HCT116 (cell line): ENCODE measurements around the gene ATP8B3. TPM values are rescaled to one million over a fixed set of nuclear protein-coding genes. Genes with fewer than 3 reads are reported as not detected.

Source experiments
- ATAC-seq: fragments of 200-7000 bp; cut with Tn5 transposase; 2 replicates; pipeline ENCODE4 v1.9.1; 2020; ENCODE audit warnings: mild to moderate bottlenecking, moderate library complexity
- BruUV-seq: library from RNA; stranded (reverse); fragments of 400-500 nt; replicated peaks from 2 replicates; lab custom pipeline; 2021; lab: Mats Ljungman, UMichigan
- CTCF ChIA-PET: fragments of 300-600 bp; sonication (Branson Sonifier 250); formaldehyde crosslinking; loops from one replicate; lab custom pipeline; 2021; ENCODE audit warnings: antibody characterized with exemption; lab: Charles Lee
- POLR2A ChIA-PET: fragments of 300-600, 350-600 bp; sonication (Branson Sonifier 250); formaldehyde crosslinking; loops from one replicate; lab custom pipeline; 2021; ENCODE audit warnings: antibody characterized with exemption; lab: Charles Lee
- RAD21 ChIA-PET, 2 experiments: fragments of 300-600 bp; sonication (Branson Sonifier 250); formaldehyde crosslinking; loops; one replicate each; lab custom pipeline; 2023; ENCODE audit warnings: low total read pairs in 2 of 2; ENCODE audit not compliant: uncharacterized antibody in 2 of 2, unreplicated experiment in 2 of 2, low non-redundant PET in 1 of 2; lab: Charles Lee
- DNase-seq: peaks from one replicate; pipeline ENCODE4 v3.0.0-alpha.2; 2010; ENCODE audit warnings: low read depth, low spot score
- H2AFZ ChIP-seq: fragments of 200-600 bp; shearing (Covaris generic), sonication (generic); 2 replicates; pipeline ENCODE4 v1.6.1; 2017; ENCODE audit warnings: low read depth, mixed run types, mixed read lengths, antibody characterized with exemption, low read length; ENCODE audit not compliant: poor library complexity, severe bottlenecking
- H3K27ac ChIP-seq: 2 replicates; pipeline ENCODE4 v1.5.1; 2012; ENCODE audit warnings: low read depth, low read length
- H3K27me3 ChIP-seq: fragments of 200-600 bp; sonication (generic); 2 replicates; pipeline ENCODE4 v1.6.1; 2016; ENCODE audit warnings: mixed run types, low read length, mixed read lengths; ENCODE audit not compliant: insufficient read depth
- H3K36me3 ChIP-seq, 2 experiments: fragments of 200-500 bp in 1 of 2; fragments of 200-600 bp in 1 of 2; sonication (Bioruptor generic) in 1 of 2; sonication (generic) in 1 of 2; 2 replicates each; pipeline versions ENCODE4 v1.5.1 to v1.6.1; 2014 to 2016; ENCODE audit warnings: low read length in 2 of 2, inconsistent platforms in 1 of 2, mixed read lengths in 1 of 2, mixed run types in 1 of 2; ENCODE audit not compliant: insufficient read depth in 2 of 2, control insufficient read depth in 1 of 2
- H3K4me1 ChIP-seq, 2 experiments: fragments of 200-600 bp in 1 of 2; sonication (generic) in 1 of 2; 2 replicates each; pipeline versions ENCODE4 v1.5.1 to v1.6.1; 2012 to 2017; ENCODE audit warnings: low read length in 2 of 2, inconsistent platforms in 1 of 2, mild to moderate bottlenecking in 1 of 2, mixed read lengths in 1 of 2, mixed run types in 1 of 2, moderate library complexity in 1 of 2; ENCODE audit not compliant: insufficient read depth in 2 of 2, control insufficient read depth in 1 of 2
- H3K4me2 ChIP-seq: fragments of 200-600 bp; sonication (generic); 2 replicates; pipeline ENCODE4 v1.6.1; 2017; ENCODE audit warnings: mixed run types, low read length, mixed read lengths
- H3K4me3 ChIP-seq, 2 experiments: fragments of 200-600 bp in 1 of 2; sonication (generic) in 1 of 2; replicated peaks in 1 of 2; 2 replicates each; pipeline ENCODE4 v1.5.1; 2011 to 2016; ENCODE audit warnings: low read length in 2 of 2, control low read depth in 1 of 2, low read depth in 1 of 2, mild to moderate bottlenecking in 1 of 2, mixed read lengths in 1 of 2, mixed run types in 1 of 2
- H3K79me2 ChIP-seq: fragments of 200-600 bp; sonication (generic); 2 replicates; pipeline ENCODE4 v1.6.1; 2017; ENCODE audit warnings: mild to moderate bottlenecking, mixed run types, low read length, moderate library complexity, mixed read lengths; ENCODE audit not compliant: insufficient read depth
- H3K9ac ChIP-seq: fragments of 200-600 bp; sonication (generic); 2 replicates; pipeline ENCODE4 v1.6.1; 2016; ENCODE audit warnings: low read length, mixed read lengths
- H3K9me2 ChIP-seq: fragments of 200-600 bp; sonication (generic), shearing (Covaris generic); 2 replicates; pipeline ENCODE4 v1.6.1; 2017; ENCODE audit warnings: mixed run types, mild to moderate bottlenecking, moderate library complexity; ENCODE audit not compliant: insufficient read depth
- H3K9me3 ChIP-seq, 2 experiments: fragments of 200-500 bp in 1 of 2; fragments of 200-600 bp in 1 of 2; sonication (Bioruptor generic) in 1 of 2; sonication (generic) in 1 of 2; 2 replicates each; pipeline ENCODE4 v1.6.1; 2014 to 2017; ENCODE audit warnings: low read length in 2 of 2, mixed read lengths in 2 of 2, inconsistent platforms in 1 of 2, low read depth in 1 of 2, mild to moderate bottlenecking in 1 of 2, mixed run types in 1 of 2, moderate library complexity in 1 of 2; ENCODE audit not compliant: control insufficient read depth in 1 of 2, insufficient read depth in 1 of 2
- H4K20me1 ChIP-seq: fragments of 200-600 bp; sonication (generic), shearing (Covaris generic); 2 replicates; pipeline ENCODE4 v1.6.1; 2017; ENCODE audit warnings: mixed run types, mild to moderate bottlenecking, moderate library complexity; ENCODE audit not compliant: insufficient read depth
- CTCF ChIP-seq, 3 experiments: fragments of 200-600 bp in 1 of 3; sonication (generic) in 1 of 3; IDR thresholded peaks in 2 of 3; conservative IDR thresholded peaks in 1 of 3; 2 replicates each; pipeline ENCODE4 v1.5.1; 2012 to 2017; ENCODE audit warnings: low read depth in 2 of 3, low read length in 2 of 3, antibody characterized with exemption in 1 of 3, borderline replicate concordance in 1 of 3, control low read depth in 1 of 3, mild to moderate bottlenecking in 1 of 3, mixed read lengths in 1 of 3, mixed run types in 1 of 3, moderate library complexity in 1 of 3; ENCODE audit not compliant: insufficient read depth in 1 of 3
- RAD21 ChIP-seq: IDR thresholded peaks from 2 replicates; pipeline ENCODE4 v1.6.1; 2012; ENCODE audit warnings: low read depth, mild to moderate bottlenecking
- ZBTB33 ChIP-seq: IDR thresholded peaks from 2 replicates; pipeline ENCODE4 v1.6.1; 2011; ENCODE audit warnings: mild to moderate bottlenecking, low read length, moderate library complexity; ENCODE audit not compliant: insufficient replicate concordance; ENCODE audit errors: extremely low read depth
- intact Hi-C: fragments of 100-400 bp; cut with micrococcal nuclease; formaldehyde crosslinking; loops from 2 replicates; pipeline ENCODE4 v1.10.0; 2022
- total RNA-seq: library from RNA; stranded (reverse); gene quantifications from one replicate; pipeline ENCODE4 v1.2.1, GENCODE V29; 2021; ENCODE audit not compliant: unreplicated experiment

Gene ATP8B3
- total RNA-seq, 1 experiment from 2014 or later = 17.0 TPM

GRCh38 chr19:1825909-1826556 is 14.0 kb upstream of the ATP8B3 start:
- H3K9me3 ChIP-seq = no peaks in the 10 kb centered on the region
- H3K36me3 ChIP-seq = peaks cover 6 to 12% of the 10 kb centered on the region in 2 experiments; a peak in 3 of 4 replicates
- H3K79me2 ChIP-seq = peaks cover 22% of the 10 kb centered on the region
- DNase-seq = no peak
- RAD21 ChIA-PET = interaction anchor here (0.6 to 1.1 kb wide), 6 partner anchors 58 to 333 kb away, joined by 3 to 6 read pairs (median 5); no protein-coding TSS in a partner anchor
- no peak overlapping the region for H3K9ac ChIP-seq
- CTCF ChIA-PET = interaction anchor here (0.6 to 2.3 kb wide), 23 partner anchors 9 to 381 kb away, joined by 3 to 33 read pairs (median 4); partner anchors contain the start of gene MBD3
- POLR2A ChIA-PET = interaction anchor here (0.8 kb wide), 1 partner anchor 230 kb away, joined by 15 read pairs; no protein-coding TSS in a partner anchor
- intact Hi-C loops = no loop called here
- peaks cover 4 to 7% of the 10 kb centered on the region in 2 experiments; a peak in 3 of 4 replicates for H3K4me1 ChIP-seq
- H3K9me2 ChIP-seq = no peaks in the 10 kb centered on the region
- BruUV-seq = no TSS peak
- H3K27ac ChIP-seq = no peak overlapping the region; the same call in 1 of the 2 replicates
- no peak overlapping the region for H3K4me2 ChIP-seq
- H3K27me3 ChIP-seq = no peaks in the 10 kb centered on the region
- H4K20me1 ChIP-seq = no peaks in the 10 kb centered on the region
- no peak overlapping the region for H3K4me3 ChIP-seq
- no peak overlapping the region for H2AFZ ChIP-seq
- peak; percentile 89 for ATAC-seq
- TF ChIP-seq RAD21 (peak; percentile 79), ZBTB33 (no peak), CTCF (IDR thresholded peaks at IDR 0.05 in 2 of 3, conservative IDR thresholded peaks at IDR 0.05 in 1 of 3; ENCODE audit: borderline replicate concordance in 1 of 3, insufficient read depth in 1 of 3, low read depth in 2 of 3, low read length in 2 of 3) (peak; percentile 66 to 96 (median 92); a peak in 5 of 6 replicates)
